Duodenal mucosa (tissue), 2 donors: ENCODE results near the gene SQSTM1.

Source experiments
- H3K27ac ChIP-seq: one replicate; pipeline ENCODE4 v1.7.0; 2013; ENCODE audit warnings: low read depth, low read length
- H3K27me3 ChIP-seq, 2 donors: one replicate each; pipeline ENCODE4 v1.7.0; 2013; ENCODE audit warnings: low read length in 2 of 2, control low read depth in 1 of 2; ENCODE audit not compliant: insufficient read depth in 2 of 2, control insufficient read depth in 1 of 2
- H3K36me3 ChIP-seq, 2 donors: one replicate each; pipeline ENCODE4 v1.7.0; 2013; ENCODE audit warnings: low read length in 2 of 2, control low read depth in 1 of 2; ENCODE audit not compliant: insufficient read depth in 2 of 2, control insufficient read depth in 1 of 2
- H3K4me1 ChIP-seq, 2 donors: one replicate each; pipeline ENCODE4 v1.7.0; 2013; ENCODE audit warnings: low read length in 2 of 2, control low read depth in 1 of 2; ENCODE audit not compliant: insufficient read depth in 2 of 2, control insufficient read depth in 1 of 2
- H3K4me3 ChIP-seq, 2 donors: one replicate each; pipeline ENCODE4 v1.7.0; 2013; ENCODE audit warnings: low read length in 2 of 2, low read depth in 1 of 2
- H3K9ac ChIP-seq, 2 donors: one replicate each; pipeline ENCODE4 v1.7.0; 2013; ENCODE audit warnings: low read length in 2 of 2, low read depth in 1 of 2
- H3K9me3 ChIP-seq, 2 donors: one replicate each; pipeline ENCODE4 v1.7.0; 2013; ENCODE audit warnings: low read length in 2 of 2, control low read depth in 1 of 2; ENCODE audit not compliant: control insufficient read depth in 1 of 2

The SQSTM1 gene

DNA sequence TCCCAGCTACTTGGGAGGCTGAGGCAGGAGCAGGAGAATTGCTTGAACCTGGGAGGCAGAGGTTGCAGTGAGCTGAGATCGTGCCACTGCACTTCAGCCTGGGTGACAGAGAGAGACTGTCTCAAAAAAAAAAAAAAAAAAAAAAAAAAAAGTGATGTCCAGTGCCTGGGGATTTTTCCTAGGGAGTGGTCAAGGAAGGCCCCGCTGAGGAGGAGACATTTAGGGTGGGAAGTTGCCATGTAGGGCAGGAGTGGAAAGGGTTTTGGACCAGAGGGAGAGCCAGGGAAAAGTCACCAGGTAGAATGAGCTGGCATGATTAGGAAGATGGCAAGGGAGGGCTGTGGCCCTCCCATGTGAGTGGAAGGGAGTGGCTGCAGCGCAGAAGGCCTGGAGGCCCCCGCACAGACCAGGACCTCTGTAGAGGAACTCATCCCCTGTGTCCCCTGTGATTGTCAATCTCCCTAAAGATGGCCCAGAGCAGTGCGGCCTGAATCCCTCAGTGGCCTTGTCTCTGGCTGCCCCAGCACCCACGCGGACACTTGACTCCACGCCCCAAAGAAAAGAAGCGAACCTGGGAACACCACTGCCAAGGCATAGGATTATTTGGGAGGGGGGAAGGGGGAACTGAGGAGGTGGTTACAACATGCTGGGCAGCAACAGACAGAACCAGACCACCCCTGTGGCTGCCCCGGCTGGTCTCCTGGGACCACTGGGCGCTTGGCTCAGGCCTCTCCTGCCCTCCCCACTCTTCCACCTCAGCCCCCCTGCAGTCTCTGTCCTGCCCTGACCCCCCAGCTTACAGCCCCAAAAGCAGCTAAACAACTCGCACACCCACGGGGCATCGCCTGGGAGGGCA lies 2.6 kb upstream of the SQSTM1 start:
- Histone ChIP-seq H3K9me3 (no peaks in the 10 kb centered on the region), H3K4me3 (peak overlapping the region; percentile 63 to 71), H3K9ac (peak overlapping the region; percentile 70 to 79), H3K27ac (peak overlapping the region; percentile 95), H3K27me3 (no peaks in the 10 kb centered on the region), H3K4me1 (peaks cover 35 to 45% of the 10 kb centered on the region in 2 donors), H3K36me3 (peaks cover 8 to 11% of the 10 kb centered on the region in 2 donors)

DNA sequence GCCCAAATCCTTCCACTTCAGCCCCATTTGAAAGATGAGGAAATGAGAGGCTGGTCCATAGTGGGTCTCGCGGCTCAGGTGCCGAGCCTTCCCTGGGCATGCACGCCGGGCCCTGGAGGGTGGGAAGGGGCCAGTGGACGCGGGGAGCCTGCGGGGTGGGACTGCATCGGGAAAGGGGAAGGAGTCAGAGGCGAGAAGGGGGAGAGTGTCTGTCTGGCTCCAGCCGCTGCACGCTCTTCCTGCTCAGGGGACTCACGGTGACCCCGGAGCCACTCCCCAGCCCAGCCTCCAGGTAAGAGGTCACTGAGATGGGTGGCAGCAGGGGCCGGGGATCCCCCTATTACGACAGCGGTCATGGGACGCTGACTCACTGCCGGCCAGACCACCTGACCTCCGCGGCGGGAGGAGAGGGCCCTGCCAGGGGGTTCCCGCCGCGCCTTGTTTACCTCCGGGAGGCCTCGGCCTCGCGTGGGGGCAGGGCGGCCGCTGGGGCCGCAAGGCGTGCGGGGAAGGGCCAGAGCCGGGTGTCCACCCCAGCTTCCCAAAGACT lies 1.9 kb upstream of the SQSTM1 start:
- no peaks in the 10 kb centered on the region for H3K9me3 ChIP-seq
- peak overlapping the region; percentile 99 for H3K27ac ChIP-seq
- peaks cover 36 to 52% of the 10 kb centered on the region in 2 donors for H3K4me1 ChIP-seq
- H3K27me3 ChIP-seq, result no peaks in the 10 kb centered on the region
- H3K9ac ChIP-seq, result peak overlapping the region; percentile 70 to 79
- peak overlapping the region; percentile 63 to 71 for H3K4me3 ChIP-seq
- H3K36me3 ChIP-seq, result peaks cover 14 to 15% of the 10 kb centered on the region in 2 donors

DNA sequence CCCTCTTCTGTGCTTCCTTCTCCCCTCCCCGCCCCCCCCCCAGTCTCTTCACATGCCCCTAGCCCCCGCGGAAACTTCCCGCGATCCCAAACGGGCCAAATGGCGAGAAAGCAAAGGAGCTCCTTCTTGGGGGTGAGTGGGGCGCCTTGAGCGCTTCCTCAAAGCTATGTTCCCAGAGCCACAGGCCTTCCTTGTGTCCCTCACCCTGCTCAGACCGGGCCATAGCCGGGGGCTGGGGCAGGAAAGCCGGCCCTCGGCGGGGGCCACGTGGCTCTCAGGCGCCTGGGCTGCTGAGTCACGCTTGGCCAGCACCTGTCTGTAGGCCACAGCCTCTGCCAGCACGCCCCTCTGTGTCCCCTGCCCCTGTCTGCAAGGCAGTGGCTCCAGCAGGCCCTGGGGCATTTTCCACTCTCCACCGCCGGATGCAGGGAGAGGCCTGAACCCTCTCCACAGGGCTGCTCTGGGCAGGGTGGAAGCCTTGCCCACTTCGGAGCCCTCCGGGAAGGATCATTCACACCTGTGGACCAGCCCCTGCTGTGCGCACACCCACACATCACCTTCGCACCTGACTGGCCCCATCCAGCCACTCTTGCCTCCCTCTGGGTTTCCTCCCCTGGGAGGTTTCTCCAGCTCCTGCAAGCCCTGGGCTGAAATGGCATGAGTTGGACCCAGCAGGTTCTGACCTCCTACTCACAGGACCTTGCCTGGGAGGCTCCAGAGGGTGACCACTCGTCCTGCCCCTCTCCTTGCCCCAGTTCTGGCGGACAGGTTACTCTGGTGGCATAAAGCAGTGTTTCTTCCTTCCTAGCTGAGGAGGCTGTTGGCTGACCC lies 1.2 kb upstream of the SQSTM1 start:
- Histone ChIP-seq H3K9me3 (no peaks in the 10 kb centered on the region), H3K27me3 (no peaks in the 10 kb centered on the region), H3K36me3 (peaks cover 21 to 22% of the 10 kb centered on the region in 2 donors), H3K4me1 (peaks cover 41 to 59% of the 10 kb centered on the region in 2 donors), H3K9ac (peak overlapping the region; percentile 93 to 98), H3K4me3 (peak overlapping the region; percentile 74 to 88), H3K27ac (peak overlapping the region; percentile 99)

DNA sequence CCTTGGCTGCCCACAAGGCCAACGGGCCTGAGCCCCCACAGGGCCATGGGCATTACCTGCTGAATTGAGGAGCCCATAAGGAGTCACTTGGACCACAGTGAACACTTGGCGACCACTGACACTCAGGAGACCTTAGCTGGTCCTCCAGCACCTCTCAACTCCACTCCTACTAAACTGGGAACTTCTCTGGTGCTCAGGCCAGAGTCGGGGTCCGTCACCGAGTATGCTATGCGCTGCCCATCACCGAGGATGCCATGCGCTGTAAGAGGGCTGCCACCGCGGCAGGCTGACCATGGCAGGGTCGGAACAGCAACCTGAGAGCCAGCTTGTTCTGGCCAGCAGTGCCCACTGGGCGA lies 600 bp upstream of the SQSTM1 start:
- Histone ChIP-seq H3K36me3 (peaks cover 27 to 28% of the 10 kb centered on the region in 2 donors), H3K27ac (peak overlapping the region; percentile 99), H3K27me3 (no peaks in the 10 kb centered on the region), H3K4me1 (peaks cover 47 to 65% of the 10 kb centered on the region in 2 donors), H3K9me3 (no peaks in the 10 kb centered on the region), H3K9ac (peak overlapping the region; percentile 93 to 98), H3K4me3 (peak overlapping the region; percentile 74 to 88)

DNA sequence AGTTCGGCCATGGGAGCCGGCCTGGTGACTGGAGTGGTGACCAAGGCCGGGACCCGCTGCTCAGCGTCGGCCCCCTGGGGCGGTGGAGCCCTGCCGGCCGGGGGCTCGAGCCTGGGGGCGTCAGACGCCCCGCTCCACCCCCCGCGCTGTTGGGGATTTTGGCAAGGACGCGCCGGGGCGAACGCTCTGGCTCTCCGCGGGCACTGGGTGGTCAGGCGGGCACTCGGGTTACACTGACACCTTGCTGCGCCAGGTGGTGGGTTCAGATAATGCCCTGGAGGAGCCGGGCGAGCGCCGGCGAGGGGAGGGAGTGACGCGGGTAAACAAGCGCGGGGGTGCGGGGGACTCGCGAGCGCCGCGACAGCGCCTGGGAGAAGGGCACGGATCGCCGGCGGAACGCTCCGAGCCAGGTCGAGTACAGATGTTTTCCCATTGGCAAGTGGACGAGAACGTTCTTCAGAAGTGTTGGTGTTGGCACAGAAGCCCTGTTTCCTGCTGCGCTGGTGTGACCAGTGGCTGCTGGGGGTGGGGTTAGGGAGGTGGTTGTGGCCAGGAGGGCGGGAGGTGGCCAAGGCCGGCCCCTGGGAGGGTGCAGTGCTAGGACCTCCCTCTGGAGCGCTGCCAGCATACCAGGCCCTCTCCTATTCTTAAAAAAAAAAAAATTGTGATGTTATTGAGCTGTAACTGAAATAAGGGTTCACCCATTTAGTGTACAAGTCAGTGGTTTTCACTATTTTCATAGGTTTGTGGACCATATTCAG lies 773 bp downstream of the SQSTM1 start:
- peak overlapping the region; percentile 88 to 93 for H3K4me3 ChIP-seq
- H3K27ac ChIP-seq, result peak overlapping the region; percentile 99
- peak overlapping the region; percentile 93 to 98 for H3K9ac ChIP-seq
- no peaks in the 10 kb centered on the region for H3K27me3 ChIP-seq
- H3K36me3 ChIP-seq, result peaks cover 36 to 39% of the 10 kb centered on the region in 2 donors
- H3K4me1 ChIP-seq, result peaks cover 55 to 77% of the 10 kb centered on the region in 2 donors
- H3K9me3 ChIP-seq, result no peaks in the 10 kb centered on the region

DNA sequence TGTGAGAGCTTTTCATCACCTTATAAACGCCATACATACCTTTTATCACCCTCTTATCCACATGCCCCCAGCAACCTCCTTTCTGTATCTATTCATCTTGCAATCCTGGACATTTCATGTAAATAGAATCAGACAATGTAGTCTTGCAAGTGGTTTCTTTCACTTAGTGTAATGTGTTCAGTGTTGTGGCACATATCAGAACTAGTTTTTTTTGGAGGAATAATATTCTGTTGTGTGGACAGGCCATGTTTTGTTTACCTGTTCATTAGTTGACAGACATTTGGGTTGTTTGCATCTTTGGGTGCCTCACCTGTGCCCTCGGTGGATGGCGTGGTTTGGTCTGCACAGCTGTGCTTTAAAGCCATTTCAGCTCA lies 1.3 kb downstream of the SQSTM1 start:
- Histone ChIP-seq H3K4me3 (peak overlapping the region; percentile 88 to 93), H3K36me3 (peaks cover 39 to 45% of the 10 kb centered on the region in 2 donors), H3K9me3 (no peaks in the 10 kb centered on the region), H3K4me1 (peaks cover 60 to 82% of the 10 kb centered on the region in 2 donors), H3K9ac (peak overlapping the region; percentile 18 to 98), H3K27ac (no peak overlapping the region), H3K27me3 (no peaks in the 10 kb centered on the region)

DNA sequence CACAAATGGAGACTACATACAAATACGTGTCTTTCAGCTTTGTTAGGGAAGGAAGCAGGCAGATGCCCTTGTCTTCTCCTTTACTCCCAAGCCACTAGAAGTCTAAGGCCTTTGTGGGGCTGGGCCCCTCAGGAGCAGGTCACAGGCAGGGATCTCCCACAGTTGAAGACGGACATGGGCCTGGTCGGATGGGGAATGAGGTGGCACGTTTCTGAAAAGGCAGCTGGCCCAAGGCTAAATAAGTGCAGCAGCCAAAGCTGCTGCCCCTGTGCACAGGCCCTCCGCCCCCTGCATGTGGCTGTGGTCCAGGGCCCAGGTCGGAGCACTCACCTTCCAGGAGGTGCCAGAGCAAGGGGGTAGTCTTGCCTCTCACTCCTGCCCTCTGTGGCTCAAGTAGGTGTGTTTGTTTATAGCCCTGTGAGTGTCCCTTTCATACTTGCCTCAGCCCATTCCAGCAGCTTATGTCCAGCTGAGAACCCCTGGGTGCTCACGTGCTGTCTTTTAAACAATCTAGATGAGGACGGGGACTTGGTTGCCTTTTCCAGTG lies 1.8 kb downstream of the SQSTM1 start:
- H3K27ac ChIP-seq, result no peak overlapping the region
- no peaks in the 10 kb centered on the region for H3K27me3 ChIP-seq
- H3K4me1 ChIP-seq, result peaks cover 64 to 83% of the 10 kb centered on the region in 2 donors
- H3K9ac ChIP-seq, result peak overlapping the region; percentile 18 to 98
- H3K9me3 ChIP-seq, result no peaks in the 10 kb centered on the region
- peaks cover 41 to 49% of the 10 kb centered on the region in 2 donors for H3K36me3 ChIP-seq
- H3K4me3 ChIP-seq, result peak overlapping the region; percentile 88 to 93

DNA sequence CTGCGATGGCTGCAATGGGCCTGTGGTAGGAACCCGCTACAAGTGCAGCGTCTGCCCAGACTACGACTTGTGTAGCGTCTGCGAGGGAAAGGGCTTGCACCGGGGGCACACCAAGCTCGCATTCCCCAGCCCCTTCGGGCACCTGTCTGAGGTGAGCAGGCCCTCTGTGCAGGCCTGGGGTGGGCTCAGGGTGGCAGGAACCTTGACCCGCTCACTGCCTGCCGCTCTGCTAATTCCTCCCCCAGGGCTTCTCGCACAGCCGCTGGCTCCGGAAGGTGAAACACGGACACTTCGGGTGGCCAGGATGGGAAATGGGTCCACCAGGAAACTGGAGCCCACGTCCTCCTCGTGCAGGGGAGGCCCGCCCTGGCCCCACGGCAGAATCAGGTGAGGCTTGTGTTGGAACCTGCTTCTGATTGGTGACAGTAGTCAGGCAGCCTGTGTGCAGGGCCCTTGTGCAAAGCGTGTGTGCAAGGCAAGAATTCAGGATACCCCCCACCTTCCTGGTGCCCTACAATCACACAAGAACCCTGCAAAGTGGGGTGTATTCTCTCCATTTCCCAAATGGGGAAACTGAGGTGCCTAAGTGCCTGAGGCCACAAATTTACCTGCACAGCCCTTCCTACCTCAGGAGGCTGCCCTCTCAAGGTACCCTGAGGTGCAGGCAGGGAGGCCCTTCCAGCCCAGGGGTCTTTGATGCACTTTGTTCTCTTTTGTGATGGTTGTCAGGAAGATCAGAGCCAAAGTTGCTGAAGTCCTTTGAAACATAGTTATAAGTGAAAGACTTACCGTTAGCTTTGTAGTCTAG lies 3.4 kb downstream of the SQSTM1 start:
- H3K27me3 ChIP-seq, result no peaks in the 10 kb centered on the region
- H3K9ac ChIP-seq, result peak overlapping the region in 1 of 2 donors; percentile 33
- no peak overlapping the region for H3K4me3 ChIP-seq
- H3K9me3 ChIP-seq, result no peaks in the 10 kb centered on the region
- peaks cover 46 to 63% of the 10 kb centered on the region in 2 donors for H3K36me3 ChIP-seq
- H3K27ac ChIP-seq, result no peak overlapping the region
- H3K4me1 ChIP-seq, result peaks cover 61 to 75% of the 10 kb centered on the region in 2 donors

DNA sequence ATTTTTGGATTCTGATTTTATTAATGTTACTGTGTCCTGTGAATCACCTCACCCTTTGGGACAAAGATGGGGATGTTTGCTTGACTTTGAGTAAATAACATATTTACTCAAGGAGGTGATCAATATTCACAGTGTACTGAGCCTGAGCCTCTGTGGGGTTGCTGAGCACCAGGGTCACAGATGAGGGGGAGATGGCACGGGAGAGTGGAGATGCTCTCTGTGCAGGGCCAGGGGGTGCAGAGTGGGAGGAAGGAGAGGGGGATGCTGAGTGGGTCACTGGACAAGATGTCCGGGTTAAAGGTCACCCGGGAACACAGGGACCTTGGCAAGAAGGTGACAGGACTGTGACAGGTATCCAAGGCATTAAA lies 4.0 kb downstream of the SQSTM1 start:
- no peak overlapping the region for H3K27ac ChIP-seq
- peaks cover 56 to 69% of the 10 kb centered on the region in 2 donors for H3K4me1 ChIP-seq
- H3K9me3 ChIP-seq, result no peaks in the 10 kb centered on the region
- H3K9ac ChIP-seq, result peak overlapping the region in 1 of 2 donors; percentile 33
- no peaks in the 10 kb centered on the region for H3K27me3 ChIP-seq
- H3K36me3 ChIP-seq, result peaks cover 51 to 69% of the 10 kb centered on the region in 2 donors
- peak overlapping the region in 1 of 2 donors; percentile 25 for H3K4me3 ChIP-seq
